ENCODE data around the gene SP140. TPM values are rescaled to one million over a fixed set of nuclear protein-coding genes. Genes with fewer than 3 reads are reported as not detected.

The SP140 gene
- total and polyA plus RNA-seq, 9 of the 15 experiments (the other 6 are each of a cell fraction or from before 2014, with no cell fraction given), result 0.04 to 1.1 (median 0.57) TPM; not detected in 1

DNA sequence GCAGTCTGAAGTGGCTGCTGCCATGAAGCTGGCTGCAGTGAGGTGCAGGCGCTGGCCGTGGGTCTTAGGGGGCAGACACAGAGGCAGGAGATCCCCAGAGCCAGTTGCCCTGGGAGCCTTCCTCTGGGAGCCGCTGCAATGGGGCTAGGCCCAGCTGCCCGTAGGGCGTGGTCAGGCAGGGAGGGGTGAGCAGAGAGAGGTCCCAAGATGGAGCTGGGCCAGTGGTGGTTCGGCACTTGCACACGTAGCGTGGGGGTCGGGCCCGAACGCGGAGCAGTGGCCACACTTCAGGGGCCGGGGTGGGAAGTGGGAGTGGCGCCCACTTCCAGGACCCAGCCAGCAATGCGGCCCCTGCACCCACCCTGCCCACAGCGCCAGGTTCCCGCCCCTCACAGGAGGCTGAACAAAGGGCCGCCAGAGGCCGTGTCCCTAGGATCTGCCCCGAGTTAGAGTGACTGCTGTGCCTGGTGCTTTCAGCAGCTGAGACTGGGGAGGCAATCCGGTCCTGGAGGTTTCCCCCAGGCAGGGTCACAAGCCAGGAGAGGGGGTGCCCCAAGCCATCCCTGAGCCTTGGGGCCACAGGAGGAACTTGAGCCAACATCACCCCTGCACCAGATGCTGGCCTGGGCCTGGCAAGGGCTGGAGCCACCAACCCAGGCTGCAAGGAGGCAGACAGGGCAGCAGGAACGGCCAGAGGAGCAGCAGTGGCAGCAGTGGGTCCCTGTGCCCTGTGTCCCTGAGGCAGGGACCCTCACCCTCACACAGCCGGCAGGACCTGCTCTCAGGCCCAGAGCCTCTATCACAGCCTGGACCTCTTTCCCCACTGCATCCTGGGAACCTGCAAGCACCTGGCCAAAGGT is 80.1 kb downstream of the SP140 start (continued):
- TF ChIP-seq, protein P1, sequence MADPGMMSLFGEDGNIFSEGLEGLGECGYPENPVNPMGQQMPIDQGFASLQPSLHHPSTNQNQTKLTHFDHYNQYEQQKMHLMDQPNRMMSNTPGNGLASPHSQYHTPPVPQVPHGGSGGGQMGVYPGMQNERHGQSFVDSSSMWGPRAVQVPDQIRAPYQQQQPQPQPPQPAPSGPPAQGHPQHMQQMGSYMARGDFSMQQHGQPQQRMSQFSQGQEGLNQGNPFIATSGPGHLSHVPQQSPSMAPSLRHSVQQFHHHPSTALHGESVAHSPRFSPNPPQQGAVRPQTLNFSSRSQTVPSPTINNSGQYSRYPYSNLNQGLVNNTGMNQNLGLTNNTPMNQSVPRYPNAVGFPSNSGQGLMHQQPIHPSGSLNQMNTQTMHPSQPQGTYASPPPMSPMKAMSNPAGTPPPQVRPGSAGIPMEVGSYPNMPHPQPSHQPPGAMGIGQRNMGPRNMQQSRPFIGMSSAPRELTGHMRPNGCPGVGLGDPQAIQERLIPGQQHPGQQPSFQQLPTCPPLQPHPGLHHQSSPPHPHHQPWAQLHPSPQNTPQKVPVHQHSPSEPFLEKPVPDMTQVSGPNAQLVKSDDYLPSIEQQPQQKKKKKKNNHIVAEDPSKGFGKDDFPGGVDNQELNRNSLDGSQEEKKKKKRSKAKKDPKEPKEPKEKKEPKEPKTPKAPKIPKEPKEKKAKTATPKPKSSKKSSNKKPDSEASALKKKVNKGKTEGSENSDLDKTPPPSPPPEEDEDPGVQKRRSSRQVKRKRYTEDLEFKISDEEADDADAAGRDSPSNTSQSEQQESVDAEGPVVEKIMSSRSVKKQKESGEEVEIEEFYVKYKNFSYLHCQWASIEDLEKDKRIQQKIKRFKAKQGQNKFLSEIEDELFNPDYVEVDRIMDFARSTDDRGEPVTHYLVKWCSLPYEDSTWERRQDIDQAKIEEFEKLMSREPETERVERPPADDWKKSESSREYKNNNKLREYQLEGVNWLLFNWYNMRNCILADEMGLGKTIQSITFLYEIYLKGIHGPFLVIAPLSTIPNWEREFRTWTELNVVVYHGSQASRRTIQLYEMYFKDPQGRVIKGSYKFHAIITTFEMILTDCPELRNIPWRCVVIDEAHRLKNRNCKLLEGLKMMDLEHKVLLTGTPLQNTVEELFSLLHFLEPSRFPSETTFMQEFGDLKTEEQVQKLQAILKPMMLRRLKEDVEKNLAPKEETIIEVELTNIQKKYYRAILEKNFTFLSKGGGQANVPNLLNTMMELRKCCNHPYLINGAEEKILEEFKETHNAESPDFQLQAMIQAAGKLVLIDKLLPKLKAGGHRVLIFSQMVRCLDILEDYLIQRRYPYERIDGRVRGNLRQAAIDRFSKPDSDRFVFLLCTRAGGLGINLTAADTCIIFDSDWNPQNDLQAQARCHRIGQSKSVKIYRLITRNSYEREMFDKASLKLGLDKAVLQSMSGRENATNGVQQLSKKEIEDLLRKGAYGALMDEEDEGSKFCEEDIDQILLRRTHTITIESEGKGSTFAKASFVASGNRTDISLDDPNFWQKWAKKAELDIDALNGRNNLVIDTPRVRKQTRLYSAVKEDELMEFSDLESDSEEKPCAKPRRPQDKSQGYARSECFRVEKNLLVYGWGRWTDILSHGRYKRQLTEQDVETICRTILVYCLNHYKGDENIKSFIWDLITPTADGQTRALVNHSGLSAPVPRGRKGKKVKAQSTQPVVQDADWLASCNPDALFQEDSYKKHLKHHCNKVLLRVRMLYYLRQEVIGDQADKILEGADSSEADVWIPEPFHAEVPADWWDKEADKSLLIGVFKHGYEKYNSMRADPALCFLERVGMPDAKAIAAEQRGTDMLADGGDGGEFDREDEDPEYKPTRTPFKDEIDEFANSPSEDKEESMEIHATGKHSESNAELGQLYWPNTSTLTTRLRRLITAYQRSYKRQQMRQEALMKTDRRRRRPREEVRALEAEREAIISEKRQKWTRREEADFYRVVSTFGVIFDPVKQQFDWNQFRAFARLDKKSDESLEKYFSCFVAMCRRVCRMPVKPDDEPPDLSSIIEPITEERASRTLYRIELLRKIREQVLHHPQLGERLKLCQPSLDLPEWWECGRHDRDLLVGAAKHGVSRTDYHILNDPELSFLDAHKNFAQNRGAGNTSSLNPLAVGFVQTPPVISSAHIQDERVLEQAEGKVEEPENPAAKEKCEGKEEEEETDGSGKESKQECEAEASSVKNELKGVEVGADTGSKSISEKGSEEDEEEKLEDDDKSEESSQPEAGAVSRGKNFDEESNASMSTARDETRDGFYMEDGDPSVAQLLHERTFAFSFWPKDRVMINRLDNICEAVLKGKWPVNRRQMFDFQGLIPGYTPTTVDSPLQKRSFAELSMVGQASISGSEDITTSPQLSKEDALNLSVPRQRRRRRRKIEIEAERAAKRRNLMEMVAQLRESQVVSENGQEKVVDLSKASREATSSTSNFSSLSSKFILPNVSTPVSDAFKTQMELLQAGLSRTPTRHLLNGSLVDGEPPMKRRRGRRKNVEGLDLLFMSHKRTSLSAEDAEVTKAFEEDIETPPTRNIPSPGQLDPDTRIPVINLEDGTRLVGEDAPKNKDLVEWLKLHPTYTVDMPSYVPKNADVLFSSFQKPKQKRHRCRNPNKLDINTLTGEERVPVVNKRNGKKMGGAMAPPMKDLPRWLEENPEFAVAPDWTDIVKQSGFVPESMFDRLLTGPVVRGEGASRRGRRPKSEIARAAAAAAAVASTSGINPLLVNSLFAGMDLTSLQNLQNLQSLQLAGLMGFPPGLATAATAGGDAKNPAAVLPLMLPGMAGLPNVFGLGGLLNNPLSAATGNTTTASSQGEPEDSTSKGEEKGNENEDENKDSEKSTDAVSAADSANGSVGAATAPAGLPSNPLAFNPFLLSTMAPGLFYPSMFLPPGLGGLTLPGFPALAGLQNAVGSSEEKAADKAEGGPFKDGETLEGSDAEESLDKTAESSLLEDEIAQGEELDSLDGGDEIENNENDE (IDR thresholded peaks at IDR 0.05; ENCODE audit: low read depth, low read length), result no peak
- TF ChIP-seq ZNF124 (CRISPR knock-in tag; IDR thresholded peaks at IDR 0.05) (no peak), TEAD4 (IDR thresholded peaks at IDR 0.05; ENCODE audit: low read length) (no peak), TEAD4 (CRISPR knock-in tag; IDR thresholded peaks at IDR 0.05; ENCODE audit: borderline replicate concordance) (no peak)
